Endothelial cell of umbilical vein (primary cell): ENCODE results near the gene GNAS-AS1. TPM values are rescaled to one million over a fixed set of nuclear protein-coding genes. Genes with fewer than 3 reads are reported as not detected.

Experiments
- BruUV-seq: library from RNA; stranded (reverse); fragments of 400-500 nt; replicated peaks from 2 replicates; lab custom pipeline; 2021; lab: Mats Ljungman, UMichigan
- CTCF ChIA-PET: fragments of 300-600, 350-600 bp; sonication (Branson Sonifier 250); formaldehyde crosslinking; loops from one replicate; lab custom pipeline; 2021; ENCODE audit warnings: antibody characterized with exemption, inconsistent platforms; lab: Charles Lee
- POLR2A ChIA-PET: fragments of 300-600, 350-600 bp; sonication (Branson Sonifier 250); formaldehyde crosslinking; loops from one replicate; lab custom pipeline; 2021; ENCODE audit warnings: antibody characterized with exemption, inconsistent platforms; lab: Charles Lee
- DNase-seq: peaks from one replicate; pipeline ENCODE4 v3.0.0-alpha.2; 2011; ENCODE audit warnings: low read depth, low spot score
- FAIRE-seq: peaks from 2 replicates; lab custom pipeline; 2011; peaks lifted over from hg19 to GRCh38; lab: Jason Lieb, UNC
- H2AFZ ChIP-seq: 2 replicates; pipeline ENCODE4 v1.6.0; 2012; ENCODE audit warnings: low read depth, low read length, control low read depth, inconsistent platforms
- H3K27ac ChIP-seq: 2 replicates; pipeline ENCODE4 v1.5.1; 2011; ENCODE audit warnings: low read depth, mild to moderate bottlenecking, control low read depth, low read length, moderate library complexity; ENCODE audit not compliant: insufficient read depth
- H3K27me3 ChIP-seq, 2 experiments: 2 replicates each; pipeline versions ENCODE4 v1.6.0 to v1.6.1; 2011; ENCODE audit warnings: low read length in 2 of 2, mixed read lengths in 1 of 2; ENCODE audit not compliant: control insufficient read depth in 2 of 2, insufficient read depth in 2 of 2
- H3K36me3 ChIP-seq, 2 experiments: 2 replicates in 1 of 2; 3 replicates in 1 of 2; pipeline ENCODE4 v1.5.1; 2011; ENCODE audit warnings: low read length in 2 of 2, mild to moderate bottlenecking in 1 of 2, moderate library complexity in 1 of 2; ENCODE audit not compliant: control insufficient read depth in 2 of 2, insufficient read depth in 2 of 2; ENCODE audit errors: extremely low read depth in 1 of 2
- H3K4me1 ChIP-seq: 3 replicates; pipeline ENCODE4 v1.5.1; 2011; ENCODE audit warnings: mild to moderate bottlenecking, low read length; ENCODE audit not compliant: control insufficient read depth, insufficient read depth; ENCODE audit errors: extremely low read depth
- H3K4me2 ChIP-seq: 2 replicates; pipeline ENCODE4 v1.6.1; 2011; ENCODE audit warnings: low read length, control low read depth, mixed read lengths; ENCODE audit not compliant: insufficient read depth
- H3K4me3 ChIP-seq, 3 experiments: fragments of 200-600 bp in 1 of 3; sonication (generic), shearing (Covaris generic) in 1 of 3; replicated peaks in 1 of 3; 2 replicates each; pipeline ENCODE4 v1.5.1; 2011 to 2016; ENCODE audit warnings: control low read depth in 3 of 3, low read length in 3 of 3, mild to moderate bottlenecking in 2 of 3, inconsistent platforms in 1 of 3, low read depth in 1 of 3, moderate library complexity in 1 of 3; ENCODE audit not compliant: insufficient read depth in 1 of 3
- H3K79me2 ChIP-seq: 2 replicates; pipeline ENCODE4 v1.6.0; 2012; ENCODE audit warnings: low read length, inconsistent platforms; ENCODE audit not compliant: control insufficient read depth, insufficient read depth
- H3K9ac ChIP-seq: replicated peaks from 2 replicates; pipeline ENCODE3; 2011; ENCODE audit warnings: low read length, control low read depth; ENCODE audit not compliant: insufficient read depth; ENCODE audit errors: extremely low read depth
- H3K9me1 ChIP-seq: replicated peaks from 3 replicates; pipeline ENCODE4 v1.6.0; 2011; ENCODE audit warnings: mild to moderate bottlenecking, low read length; ENCODE audit not compliant: control insufficient read depth, insufficient read depth; ENCODE audit errors: extremely low read depth
- H3K9me3 ChIP-seq: replicated peaks from 2 replicates; pipeline ENCODE4 v1.5.1; 2012; ENCODE audit warnings: low read length, inconsistent platforms; ENCODE audit not compliant: control insufficient read depth, insufficient read depth
- H4K20me1 ChIP-seq: replicated peaks from 2 replicates; pipeline ENCODE3; 2011; ENCODE audit warnings: mild to moderate bottlenecking, low read length; ENCODE audit not compliant: control insufficient read depth, insufficient read depth; ENCODE audit errors: extremely low read depth
- FOS ChIP-seq: IDR thresholded peaks from 2 replicates; pipeline ENCODE4 v1.6.1; 2011; ENCODE audit warnings: mild to moderate bottlenecking, low read length, moderate library complexity, borderline replicate concordance; ENCODE audit not compliant: insufficient read depth
- MYC ChIP-seq: IDR thresholded peaks from one replicate; pipeline ENCODE4 v1.6.1; 2011; ENCODE audit warnings: mild to moderate bottlenecking, low read depth, low read length
- POLR2AphosphoS5 ChIP-seq: IDR thresholded peaks from 2 replicates; pipeline ENCODE4 v1.6.1; 2012; ENCODE audit warnings: low read depth, mild to moderate bottlenecking, control low read depth, low read length, moderate library complexity; ENCODE audit not compliant: insufficient read depth
- dilution Hi-C: fragments of 300-500 bp; cut with MboI; formaldehyde crosslinking; loops from one replicate; pipeline ENCODE4 v1.15.0; 2019; ENCODE audit warnings: low sequenced_read_pairs; ENCODE audit not compliant: extremely low pct_ligation_motif_present
- intact Hi-C: fragments of 100-400 bp; cut with micrococcal nuclease; formaldehyde crosslinking; loops from one replicate; pipeline ENCODE4 v1.10.0; 2022
- polyA plus RNA-seq, 4 experiments: library from polyadenylated mRNA; depleted of rRNA in 3 of 4; stranded (reverse) in 3 of 4; unstranded in 1 of 4; fragments of >200 nt; gene quantifications; 2 replicates each; pipeline versions ENCODE4 v1.2.1 to v1.2.3, GENCODE V29; 2011 to 2012; ENCODE audit warnings: missing spikeins in 1 of 4
- total RNA-seq: library from RNA; stranded (reverse); gene quantifications from 2 replicates; pipeline ENCODE4 v1.2.3, GENCODE V29; 2021
- TF ChIP-seq, protein P1 (sequence below), 2 donors: IDR thresholded peaks; 1 replicate in 1 of 2; 2 replicates in 1 of 2; pipeline ENCODE4 v1.5.1; 2011; ENCODE audit warnings: low read length in 2 of 2, mild to moderate bottlenecking in 2 of 2, moderate library complexity in 2 of 2, control low read depth in 1 of 2, inconsistent platforms in 1 of 2, low read depth in 1 of 2; ENCODE audit not compliant: insufficient read depth in 1 of 2; ENCODE audit errors: extremely low read depth in 1 of 2

GNAS-AS1 gene
- total and polyA plus RNA-seq, 2 donors (not counting 3 experiments of a cell fraction or from before 2014, with no cell fraction given), result 0.11 to 0.58 TPM

DNA sequence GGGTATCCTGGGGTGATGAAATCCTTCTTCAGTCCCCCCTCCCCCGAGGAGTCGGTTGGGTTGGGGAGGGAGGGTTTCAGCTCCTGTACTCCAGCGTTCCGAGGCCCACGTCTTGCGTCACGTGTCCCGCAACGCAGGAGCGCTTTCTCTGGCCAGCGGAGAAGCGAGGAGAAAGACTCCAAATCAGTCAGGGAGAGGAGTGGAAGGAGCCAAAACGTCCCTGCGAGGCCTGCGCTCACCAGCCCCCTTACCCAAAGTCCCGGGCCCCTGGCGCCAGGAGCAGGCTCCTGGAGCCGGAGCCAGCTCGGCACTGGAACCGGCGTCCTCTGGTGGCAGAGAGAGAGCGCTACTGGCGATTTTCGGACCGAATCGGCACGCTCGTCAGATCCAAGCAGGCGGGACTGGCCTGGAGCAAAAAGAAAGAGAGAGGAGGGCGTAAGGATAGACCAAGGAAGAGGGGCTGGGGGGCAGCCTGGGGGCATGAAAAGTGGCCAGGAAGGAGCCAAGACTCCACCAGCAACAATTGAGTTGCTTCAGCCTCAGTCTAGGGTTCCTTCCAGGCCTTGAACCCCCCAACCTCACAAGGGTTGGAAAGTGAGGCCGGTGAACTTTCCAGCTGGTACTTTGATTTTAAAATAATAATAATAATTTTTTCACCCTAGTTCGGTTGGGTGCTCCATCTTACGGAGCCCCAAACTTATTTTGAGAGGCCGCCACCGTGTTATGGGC lies 2.0 kb upstream of the GNAS-AS1 start, which contains the start of gene GNAS:
TSS of gene GNAS (plus strand) at position 174 of the 729 bp plus-strand sequence.
- H3K27ac ChIP-seq, result no peak within 1 kb of the TSS
- DNase-seq (peak; percentile 47), FAIRE-seq (peak; percentile 21)
- no TSS peak for BruUV-seq
- peaks cover 54 to 57% of the 10 kb centered on the region in 2 experiments for H3K27me3 ChIP-seq
- CTCF ChIA-PET, result interaction anchor here (0.9 to 3.6 kb wide), 7 partner anchors 15 to 643 kb away, joined by 3 to 67 read pairs (median 4); no protein-coding TSS in a partner anchor
- no peak within 1 kb of the TSS for H3K4me3 ChIP-seq
- no peaks in the 10 kb centered on the region for H3K4me1 ChIP-seq
- TF ChIP-seq, protein P1, sequence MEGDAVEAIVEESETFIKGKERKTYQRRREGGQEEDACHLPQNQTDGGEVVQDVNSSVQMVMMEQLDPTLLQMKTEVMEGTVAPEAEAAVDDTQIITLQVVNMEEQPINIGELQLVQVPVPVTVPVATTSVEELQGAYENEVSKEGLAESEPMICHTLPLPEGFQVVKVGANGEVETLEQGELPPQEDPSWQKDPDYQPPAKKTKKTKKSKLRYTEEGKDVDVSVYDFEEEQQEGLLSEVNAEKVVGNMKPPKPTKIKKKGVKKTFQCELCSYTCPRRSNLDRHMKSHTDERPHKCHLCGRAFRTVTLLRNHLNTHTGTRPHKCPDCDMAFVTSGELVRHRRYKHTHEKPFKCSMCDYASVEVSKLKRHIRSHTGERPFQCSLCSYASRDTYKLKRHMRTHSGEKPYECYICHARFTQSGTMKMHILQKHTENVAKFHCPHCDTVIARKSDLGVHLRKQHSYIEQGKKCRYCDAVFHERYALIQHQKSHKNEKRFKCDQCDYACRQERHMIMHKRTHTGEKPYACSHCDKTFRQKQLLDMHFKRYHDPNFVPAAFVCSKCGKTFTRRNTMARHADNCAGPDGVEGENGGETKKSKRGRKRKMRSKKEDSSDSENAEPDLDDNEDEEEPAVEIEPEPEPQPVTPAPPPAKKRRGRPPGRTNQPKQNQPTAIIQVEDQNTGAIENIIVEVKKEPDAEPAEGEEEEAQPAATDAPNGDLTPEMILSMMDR (IDR thresholded peaks at IDR 0.05; ENCODE audit: extremely low read depth in 1 of 2, insufficient read depth in 1 of 2, low read depth in 1 of 2, low read length in 2 of 2), result peak; percentile 56 to 74
- TF ChIP-seq POLR2AphosphoS5 (no peak), FOS (no peak), MYC (no peak)
- no peaks in the 10 kb centered on the region for H3K36me3 ChIP-seq
- dilution Hi-C loops (no loop called here), intact Hi-C loops (loop anchor here (1.0 to 10.0 kb wide), 3 partner anchors 198 to 618 kb away; partner anchors contain the start of gene STX16)
- peak within 1 kb of the TSS; percentile 29 for H2AFZ ChIP-seq
- POLR2A ChIA-PET, result no interaction called here
- no peaks in the 10 kb centered on the region for H4K20me1 ChIP-seq
- H3K9me1 ChIP-seq, result no peaks in the 10 kb centered on the region
- no peak within 1 kb of the TSS for H3K9ac ChIP-seq
- no peaks in the 10 kb centered on the region for H3K9me3 ChIP-seq
- H3K79me2 ChIP-seq, result no peaks in the 10 kb centered on the region
- peak within 1 kb of the TSS; percentile 2 for H3K4me2 ChIP-seq
